Inflammatory macrophage (primary cell): ENCODE data around the gene ASPG.

ENCODE experiments used
- DNase-seq, 2 donors: peaks; one replicate each; pipeline ENCODE4 v3.0.0-alpha.2; 2020 to 2022

The ASPG gene

DNA sequence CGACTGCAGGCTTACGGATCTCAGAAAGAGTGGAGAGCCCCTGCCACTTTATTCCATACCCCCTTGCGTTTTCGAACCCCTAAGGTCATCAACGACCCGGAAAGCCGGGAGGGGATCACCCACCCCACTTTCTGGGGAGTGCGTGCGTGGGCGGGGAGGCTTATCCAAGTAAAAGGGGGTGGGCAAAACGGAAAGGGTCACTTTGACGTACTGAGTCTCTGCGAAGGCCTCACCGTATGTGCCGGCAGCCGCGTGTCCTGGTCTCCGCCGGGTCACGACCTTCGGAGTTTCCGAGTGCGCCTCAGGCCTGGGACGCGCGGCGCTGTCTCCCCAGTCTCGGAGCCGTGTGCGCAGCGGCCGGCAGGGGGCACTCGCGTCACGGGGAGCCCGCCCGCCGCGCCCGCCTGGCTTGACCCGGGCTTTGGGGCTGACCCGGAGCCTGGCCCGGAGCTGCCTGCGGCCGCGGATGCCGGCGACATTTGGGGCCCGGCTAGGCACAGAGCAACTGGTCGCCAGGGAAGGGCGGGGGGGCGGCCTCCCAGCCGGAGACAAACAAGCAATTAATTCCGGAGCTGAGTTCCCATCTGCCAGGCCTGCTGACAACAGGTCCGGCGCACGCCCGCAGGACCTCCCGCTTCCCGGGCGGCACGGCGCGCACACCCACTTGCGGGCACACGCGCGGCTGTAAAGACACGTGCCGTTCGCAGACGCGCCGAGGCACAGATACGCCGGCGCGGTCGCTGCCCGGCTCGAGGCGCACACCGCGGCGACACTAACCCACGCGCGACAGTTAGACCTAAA lies 52.0 kb downstream of the ASPG start:
- DNase-seq, result peak; percentile 52 to 61

DNA sequence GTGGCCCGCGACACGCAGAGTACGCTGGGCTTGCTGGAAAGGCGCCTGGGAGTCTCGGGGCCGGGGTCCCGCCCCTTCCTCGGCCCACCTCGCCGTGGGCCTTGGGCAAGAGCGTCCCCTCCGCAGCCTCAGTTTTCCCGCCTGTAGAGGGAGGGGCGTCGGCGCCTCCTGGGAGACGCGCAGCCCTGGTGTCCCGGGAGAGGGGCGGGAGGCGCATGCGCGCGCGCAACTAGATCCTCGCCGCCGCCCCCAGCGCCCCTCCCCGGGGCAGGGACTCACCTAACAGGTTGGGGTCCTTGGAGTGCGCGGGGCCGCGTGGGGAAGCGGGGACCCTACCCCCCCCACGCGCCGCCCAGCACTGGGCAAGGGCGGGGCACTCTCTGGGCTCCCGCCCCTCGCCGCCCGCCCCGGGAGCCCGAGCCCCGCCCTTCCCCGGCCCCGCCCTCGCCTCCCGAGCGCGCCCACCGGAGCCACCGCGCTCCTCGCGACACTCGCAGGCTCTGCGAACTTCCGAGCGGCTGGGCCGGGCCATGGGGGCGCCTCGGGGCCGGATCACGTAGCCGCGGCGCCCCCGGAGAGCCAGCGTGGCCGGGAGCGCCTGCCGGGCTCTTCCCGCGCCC lies 52.7 kb downstream of the ASPG start, which contains the start of gene KIF26A:
Gene KIF26A, plus strand, starts transcription at position 490 of the 620 bp plus-strand sequence. CDS start 136 bp downstream, outside the sequence.
- no peak for DNase-seq

DNA sequence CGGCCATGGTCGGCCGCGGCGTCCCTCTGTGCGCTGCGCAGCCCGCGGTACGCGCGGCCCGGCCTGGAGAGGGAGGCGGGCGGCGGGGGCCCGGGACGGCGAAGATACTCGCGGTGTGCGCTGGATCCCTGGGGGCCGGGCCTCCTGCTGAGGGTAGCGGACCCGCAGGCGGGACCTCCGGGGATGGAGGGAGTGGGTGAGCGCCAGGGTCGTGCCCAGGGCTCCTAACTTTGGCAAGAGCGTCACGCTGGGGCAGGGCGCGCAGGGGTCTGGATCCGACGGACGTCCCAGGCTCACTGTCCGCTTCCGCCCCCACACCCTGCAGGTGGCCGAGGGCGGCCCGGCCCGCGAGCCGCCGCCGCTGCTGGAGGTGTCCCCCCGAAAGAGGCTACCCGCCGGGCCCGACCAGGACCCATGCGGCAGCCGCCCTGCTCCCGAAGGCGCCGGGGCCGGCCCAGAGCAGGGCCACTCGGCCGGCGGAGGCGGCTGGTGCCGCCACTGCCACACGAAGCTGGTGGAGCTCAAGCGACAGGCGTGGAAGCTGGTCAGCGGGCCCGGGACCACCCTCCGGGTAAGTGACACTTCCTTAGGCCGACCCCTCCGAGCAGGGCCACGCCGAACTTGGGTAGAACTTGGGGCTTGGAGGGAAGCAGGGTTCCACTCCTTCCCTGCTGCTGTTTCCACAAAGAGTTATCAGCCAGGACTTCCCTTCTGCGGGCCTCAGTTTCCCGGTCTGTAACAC lies 53.4 kb downstream of the ASPG start:
- no peak for DNase-seq

DNA sequence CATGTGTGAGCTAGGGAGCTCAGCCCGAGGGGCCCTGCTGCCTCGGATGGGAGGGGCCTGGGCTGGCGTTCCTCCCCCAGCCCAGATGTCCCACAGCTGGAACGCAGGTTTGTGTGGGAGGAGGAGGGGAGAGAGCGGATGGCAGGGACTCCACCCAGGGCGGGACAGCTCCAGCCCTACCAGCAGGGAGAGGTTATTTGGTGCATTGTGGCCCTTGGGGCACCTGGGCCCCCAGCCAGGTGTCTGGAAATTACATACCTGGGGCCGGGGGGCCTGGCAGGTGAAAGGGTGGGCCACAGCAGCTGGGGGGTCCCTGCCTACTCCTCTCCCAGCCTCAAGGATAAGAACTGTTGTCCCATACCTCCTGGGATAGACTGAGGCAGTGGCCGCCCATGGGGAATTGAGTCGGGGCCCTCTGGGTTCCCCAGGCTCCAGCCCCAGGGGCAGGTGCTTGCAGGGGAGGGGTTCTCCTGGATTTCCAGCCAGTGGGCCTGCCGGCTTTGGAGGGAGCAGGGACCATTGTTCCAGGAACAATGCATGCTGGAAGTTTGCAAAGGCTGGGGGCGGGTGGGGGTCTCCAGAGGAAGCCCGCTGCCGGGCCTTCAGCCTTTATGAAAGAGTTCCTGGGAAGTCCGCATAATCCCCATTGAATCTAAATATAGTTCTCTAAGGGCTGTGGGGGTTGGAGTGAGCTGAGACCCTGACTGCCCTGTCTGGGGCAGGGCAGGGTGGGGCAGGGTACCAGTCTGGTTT lies 54.1 kb downstream of the ASPG start:
- DNase-seq, result no peak

DNA sequence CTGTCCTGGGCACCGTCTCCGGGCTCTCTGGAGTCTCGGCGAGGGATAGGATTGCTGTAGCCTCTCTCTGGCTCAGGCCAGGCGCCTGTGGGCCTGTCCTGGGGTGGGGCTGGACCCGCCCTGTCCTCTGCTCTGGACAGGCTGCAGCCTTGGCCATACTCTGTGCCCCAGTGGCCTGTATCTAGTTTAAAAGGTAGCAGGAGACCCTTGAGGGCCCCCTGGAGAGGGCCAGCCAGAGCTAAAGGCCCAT lies 54.6 kb downstream of the ASPG start:
- no peak for DNase-seq

DNA sequence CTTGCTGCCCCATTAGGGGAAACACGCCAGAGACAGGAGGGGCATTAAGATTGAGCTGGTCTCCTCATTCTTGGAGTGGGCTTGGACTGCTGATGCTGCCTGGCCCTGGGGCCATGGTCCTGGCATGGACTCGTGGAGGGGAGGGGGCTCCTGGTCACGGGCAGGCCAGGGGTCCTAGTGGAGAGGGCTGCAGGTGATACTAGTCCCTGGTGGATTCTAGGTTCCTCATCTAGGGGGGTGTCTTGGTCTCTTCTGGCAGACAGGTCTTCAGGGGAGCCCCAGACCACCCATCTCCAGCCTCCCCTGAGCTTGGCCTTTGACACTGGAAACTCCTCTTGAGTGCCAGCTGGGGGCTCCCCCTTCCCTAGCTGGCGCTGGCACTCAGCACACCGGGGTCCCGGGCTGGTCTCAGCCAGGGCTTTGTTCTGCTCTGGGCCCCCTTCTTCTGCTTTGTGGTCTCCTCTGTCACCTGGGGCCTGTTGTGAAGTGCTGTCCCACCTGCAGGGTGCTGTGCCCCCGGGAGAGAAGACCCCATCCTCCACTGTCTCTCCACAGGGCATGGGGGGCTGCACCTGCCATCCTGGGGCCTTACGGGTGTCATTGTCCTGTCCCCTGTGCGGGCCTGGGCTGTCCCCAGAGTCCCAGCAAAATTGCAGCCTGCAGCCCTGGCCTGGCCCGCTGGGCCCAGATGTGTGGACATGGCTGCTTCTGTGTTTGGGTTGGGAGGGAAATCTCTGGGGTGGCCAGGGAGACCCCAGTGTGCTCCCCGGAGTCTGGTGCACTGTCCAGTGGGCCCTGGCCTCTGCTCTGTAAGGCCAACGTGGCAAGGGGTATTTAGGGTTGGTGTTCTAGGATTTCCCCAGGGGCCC lies 55.2 kb downstream of the ASPG start:
- DNase-seq, result no peak

DNA sequence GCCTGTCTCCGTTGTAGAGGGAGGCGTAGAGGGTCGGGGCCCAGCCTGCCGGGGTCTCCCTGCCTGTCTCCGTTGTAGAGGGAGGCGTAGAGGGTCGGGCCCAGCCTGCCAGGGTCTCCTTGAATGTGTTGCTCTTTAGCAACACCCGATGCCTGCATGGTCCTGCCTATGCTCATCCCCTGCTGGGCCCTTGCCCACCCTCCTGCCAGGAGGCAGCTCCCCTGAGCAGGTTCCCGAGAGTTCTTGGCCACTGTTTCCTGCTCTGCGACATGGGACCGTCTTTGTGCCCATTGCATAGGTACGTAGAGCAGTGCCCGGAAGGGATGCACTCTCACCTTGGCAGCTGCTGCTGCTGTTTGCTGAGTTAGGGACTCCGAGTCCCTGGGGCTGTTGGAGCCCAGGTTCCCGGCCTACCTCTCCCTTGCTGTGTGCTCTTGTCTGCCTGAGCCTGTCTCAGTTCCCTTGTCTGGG lies 56.2 kb downstream of the ASPG start:
- no peak for DNase-seq

DNA sequence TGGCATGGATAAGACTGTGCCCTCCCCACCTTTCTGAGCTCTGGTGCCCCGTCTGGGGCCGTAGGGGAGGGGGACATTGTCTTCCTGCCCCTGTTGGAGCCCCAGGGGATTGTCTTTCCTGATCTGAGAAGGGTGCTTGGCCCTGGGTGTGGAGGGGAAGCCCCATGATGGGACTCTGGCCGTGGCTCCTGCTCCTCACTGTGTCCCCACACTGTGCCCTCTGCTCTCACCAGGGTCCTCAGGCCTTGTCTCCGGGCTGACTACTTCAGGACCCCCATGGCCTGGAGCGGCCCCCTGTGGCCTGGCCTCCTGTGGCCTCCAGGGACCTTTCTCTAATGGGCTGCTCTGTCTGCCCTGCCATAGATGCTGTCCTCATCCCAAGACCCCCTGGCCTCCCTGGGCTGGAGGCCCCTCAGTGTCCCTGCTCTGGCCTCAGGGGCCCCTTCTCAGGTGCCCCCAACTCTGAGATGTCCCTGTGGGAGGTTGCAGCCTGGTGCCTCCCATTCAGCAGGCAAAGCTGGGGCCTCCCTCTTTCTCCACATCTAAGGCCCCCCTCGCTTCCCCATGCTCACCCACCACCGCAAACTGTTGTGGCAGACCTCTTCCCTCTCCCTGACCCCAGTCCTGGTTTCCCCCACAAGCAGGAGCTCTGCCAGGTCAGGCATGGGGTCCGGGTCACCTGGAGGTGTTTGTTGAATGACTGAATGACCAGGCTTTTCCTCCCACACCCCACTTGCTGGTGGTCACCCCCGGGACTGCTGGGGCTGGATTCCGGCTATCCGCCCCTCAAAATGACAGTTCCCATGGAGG lies 56.8 kb downstream of the ASPG start:
- no peak for DNase-seq

DNA sequence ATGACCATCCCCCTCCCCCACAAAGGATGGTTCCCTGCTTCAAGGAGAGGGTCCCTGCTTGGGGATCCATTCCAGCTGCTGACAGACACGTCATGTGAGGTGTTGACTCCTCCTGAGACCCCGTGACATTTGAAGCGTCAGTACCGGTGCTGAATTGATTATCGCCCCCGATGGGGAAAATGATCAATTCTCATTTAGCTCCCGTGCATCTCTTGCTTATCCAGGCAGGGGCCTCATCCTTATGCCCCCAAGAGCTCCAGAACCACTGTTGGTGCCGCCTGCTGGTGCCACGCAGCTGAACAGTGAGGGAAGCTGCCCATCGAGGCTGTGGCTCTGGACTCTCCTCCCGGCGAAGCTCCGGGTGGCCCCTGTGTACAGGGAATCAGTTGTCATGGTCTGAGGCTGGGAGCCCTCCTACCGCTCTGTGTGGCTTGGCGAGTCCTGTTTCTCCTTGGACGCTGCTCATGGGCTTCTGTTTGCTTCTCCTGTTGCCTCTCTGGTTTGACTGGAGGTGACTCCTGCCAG lies 57.5 kb downstream of the ASPG start:
- DNase-seq, result no peak

DNA sequence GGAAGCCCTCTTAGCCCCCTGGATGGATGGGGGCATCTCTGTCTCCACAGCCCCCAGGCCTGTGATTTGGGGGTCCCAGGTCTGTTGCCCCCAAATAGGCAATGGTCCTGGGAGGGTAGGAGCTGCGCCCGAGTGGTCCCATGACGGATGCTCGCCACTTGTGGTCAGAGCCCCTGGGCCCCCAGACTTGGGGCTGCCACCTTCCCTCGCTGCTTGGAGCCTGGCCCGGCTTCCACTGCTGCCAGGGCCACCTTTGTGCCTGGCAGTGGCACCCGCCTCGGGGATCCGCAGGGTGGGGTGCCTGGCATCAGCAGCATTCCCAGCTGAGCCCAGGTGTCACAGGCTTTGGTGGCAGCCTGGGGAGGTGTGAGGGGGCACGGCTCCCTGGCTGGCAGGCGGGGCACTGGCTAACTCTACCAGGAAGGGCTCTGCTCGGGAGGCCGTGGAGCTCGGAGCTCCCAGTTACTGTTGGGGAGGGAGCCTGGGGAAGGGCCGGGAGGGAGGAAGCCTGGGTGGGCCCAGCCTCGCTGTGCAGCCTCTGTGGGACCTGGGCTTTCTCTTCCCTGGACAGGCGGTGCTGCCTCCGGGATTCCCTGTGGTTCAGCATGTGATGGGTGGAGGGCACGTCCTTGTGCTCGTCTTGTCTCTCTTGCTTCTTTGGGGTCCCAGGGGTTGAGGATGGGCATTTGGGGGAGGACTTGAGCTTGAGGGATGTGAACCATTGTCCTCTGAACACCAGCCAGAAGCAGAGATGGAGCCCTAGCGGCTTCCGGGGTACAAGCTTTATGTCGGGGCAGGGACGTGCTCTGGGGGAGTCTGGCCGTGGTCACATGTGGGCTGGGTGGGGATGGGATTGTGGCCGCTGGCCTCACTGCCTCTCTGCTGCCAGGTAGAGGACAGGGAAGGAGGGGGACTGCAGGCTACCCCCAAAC lies 58.3 kb downstream of the ASPG start:
- DNase-seq, result no peak

DNA sequence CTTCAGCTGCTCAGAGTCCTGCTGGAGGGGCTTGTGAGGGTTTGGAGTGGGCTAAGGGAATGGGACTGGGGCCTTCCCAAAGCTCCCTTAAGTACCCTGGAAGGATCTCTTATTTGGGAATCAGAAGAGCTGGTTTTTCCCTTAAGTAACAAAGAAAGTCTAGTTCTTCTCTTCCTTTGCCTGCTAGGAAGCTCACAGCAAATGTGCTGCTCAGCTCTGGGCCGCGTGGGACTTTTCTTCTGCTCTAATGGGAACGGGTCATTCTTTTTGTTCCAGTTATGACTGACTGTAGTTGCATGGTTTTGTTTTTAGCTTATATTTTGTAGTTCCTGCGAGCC lies 58.9 kb downstream of the ASPG start:
- DNase-seq, result no peak

DNA sequence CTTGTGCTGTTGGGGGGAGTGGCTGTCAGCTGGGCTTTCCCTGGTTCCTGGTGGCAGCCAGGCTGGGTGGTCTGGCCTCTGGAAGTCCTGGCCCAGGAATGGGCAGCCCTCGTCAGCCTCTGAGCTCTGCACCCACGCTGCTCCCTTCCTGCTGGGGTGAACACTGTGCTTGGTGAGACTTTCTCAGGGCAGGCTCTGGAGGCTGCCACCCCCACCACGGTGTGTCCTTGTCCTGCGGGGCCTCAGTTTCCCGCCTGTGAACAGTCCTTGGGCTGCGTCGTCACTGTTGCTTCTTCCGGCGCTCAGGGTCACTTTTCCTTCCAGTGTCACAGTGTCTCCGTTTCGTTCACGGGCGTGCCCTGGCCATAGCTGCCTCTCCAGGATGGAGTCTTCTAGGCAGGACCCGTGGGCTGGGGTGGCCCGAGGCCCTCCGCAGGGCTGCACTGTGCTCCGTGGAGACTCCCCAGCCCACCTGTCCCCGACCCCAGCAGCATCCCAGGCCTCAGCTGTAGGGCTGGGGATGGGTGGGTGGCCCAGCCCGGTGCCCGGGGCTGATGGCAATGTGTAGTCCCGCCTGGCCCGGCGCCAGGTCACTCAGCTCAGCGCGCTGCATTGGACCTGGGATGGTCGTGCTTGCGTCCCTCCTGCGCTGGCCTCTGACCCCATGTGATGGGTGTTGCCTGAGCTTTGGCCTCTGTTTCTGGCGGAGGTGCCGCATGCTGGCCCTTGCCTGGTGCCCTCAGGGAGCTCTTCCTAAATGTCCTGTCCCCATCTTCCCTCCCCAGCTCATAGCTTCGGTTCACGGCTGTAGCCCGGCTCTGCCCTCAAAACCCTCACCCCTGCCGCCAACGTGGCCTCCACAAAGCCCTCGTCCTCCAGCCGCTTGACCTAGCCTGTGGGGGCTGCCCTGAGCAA lies 59.7 kb downstream of the ASPG start:
- DNase-seq, result no peak

DNA sequence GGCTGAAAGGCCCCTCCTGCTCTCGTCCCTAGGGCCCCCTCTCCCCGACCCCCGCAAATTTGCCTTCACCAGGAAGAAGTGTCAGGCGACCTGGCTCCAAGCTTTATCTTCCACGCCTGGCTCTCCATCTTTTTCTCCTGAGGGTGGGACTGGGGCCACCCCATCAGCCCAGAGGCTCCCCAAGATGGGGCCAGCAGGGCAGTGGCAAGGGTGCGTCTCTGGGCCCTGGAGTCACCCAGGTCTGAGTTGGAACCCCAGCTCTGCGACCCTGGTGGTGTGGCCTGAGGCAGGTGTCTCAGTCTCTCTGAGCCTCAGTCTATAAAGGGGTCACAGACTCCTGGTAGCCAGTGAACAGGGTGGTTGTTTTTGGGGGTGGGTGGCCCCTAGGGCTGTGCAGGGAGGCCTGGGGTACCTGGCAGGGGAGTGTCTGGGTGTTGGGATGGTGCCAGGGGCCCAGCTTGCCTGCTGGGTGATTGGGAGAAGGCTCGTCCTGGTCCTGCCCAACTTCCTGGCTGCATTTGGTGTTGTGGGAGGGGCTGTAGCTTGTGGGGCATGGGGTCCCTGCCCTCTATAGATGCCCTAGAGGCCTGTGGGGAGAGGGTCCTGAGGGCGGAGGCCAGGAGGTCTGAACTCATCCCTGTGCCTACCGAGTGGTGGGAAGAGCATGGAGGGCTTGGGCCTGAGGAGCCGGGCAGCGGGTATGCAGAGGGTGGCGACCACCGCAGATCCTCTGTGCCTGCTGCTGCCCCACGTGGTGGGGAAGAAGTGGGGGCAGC lies 60.5 kb downstream of the ASPG start:
- no peak for DNase-seq

DNA sequence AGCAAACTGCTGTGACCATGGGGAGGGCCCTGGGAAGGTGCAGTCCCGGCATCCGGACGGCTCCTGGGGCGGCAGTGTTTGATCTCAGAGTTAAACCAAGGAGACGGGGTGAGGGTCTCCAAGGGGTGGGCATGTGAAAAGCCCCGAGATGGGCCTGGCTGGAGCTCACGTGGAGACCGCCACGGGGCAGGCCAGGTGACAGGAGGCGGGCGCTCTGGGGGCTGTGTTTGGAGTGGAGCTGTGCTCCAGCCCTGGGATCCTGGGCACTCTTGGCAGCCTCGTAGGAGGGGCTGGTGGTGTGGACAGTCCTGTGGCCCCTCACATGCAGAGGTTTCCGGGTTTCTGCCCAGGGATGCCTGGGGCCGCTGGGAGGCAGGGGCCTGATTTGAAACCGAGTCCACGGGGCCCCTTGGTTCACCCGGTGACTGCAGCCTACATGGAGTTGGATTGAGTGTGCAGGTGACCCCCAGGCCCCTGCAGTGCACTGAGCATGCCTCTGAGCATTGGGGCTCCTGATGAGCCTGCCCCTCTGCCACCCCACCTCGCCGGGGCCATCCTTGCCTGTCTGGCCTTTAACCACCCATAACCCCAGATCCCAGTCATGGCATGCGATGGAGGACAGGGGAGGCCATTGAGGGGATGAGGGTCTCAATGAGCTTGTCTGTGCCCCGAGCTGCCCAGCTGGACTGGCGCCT lies 61.3 kb downstream of the ASPG start:
- no peak for DNase-seq

DNA sequence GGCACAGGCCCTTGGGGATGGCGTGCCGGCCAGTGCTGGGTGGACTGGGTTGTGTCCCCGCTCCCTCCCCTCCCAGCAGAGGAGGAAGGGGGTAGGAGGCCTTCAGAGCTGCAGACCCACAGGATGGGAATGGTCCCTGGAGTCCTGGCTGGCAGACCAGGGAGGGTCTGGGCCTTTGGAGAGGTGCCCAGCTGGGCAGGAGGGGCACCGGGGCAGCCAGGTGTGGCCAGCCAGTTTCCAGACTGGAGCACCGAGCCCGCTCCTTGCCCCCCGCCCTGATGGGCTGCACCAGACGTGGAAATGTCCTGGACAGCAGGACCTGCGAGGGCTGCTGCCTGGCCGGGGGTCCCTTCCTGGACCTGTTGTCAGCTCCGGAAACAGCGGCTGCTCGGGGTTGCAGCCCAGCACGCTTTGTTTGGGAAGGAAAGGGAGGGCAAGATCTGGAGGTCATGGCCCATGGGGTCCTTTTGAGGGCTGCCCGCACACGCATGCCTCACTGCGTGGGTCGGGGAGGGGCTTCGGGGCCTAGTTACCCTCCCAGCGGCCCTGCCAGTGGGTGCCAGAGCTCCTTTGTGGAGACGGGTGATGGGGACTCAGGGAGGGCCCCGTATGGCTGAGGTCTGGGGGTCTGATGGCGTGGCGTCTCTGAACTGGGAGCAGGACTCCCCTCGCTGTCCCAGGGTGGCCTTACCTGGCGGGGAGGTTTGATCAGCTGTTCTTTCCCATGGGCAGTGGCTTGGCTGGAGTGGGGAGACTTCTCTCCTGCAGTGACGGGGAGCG lies 62.0 kb downstream of the ASPG start:
- no peak for DNase-seq
